Hepatocyte (in vitro differentiated cells): ENCODE data around the gene DNAH17. TPM values are rescaled to one million over a fixed set of nuclear protein-coding genes. Genes with fewer than 3 reads are reported as not detected.

ENCODE experiments used
- DNase-seq: peaks from one replicate; pipeline ENCODE4 v3.0.0-alpha.2; 2016; ENCODE audit warnings: low spot score
- H2AFZ ChIP-seq: fragments of 200-600 bp; sonication (generic); 2 replicates; pipeline ENCODE4 v1.6.0; 2016; ENCODE audit warnings: antibody characterized with exemption, mild to moderate bottlenecking
- H3K27ac ChIP-seq: fragments of 200-600 bp; sonication (generic); 2 replicates; pipeline ENCODE4 v1.5.1; 2016; ENCODE audit warnings: mild to moderate bottlenecking
- H3K27me3 ChIP-seq: fragments of 200-600 bp; sonication (generic); 2 replicates; pipeline ENCODE4 v1.6.1; 2016
- H3K36me3 ChIP-seq: fragments of 200-600 bp; sonication (generic); replicated peaks from 2 replicates; pipeline ENCODE4 v1.5.1; 2016; ENCODE audit warnings: low read depth; ENCODE audit not compliant: insufficient read depth
- H3K4me1 ChIP-seq: fragments of 200-600 bp; sonication (generic); 2 replicates; pipeline ENCODE4 v1.5.1; 2016; ENCODE audit warnings: mild to moderate bottlenecking, moderate library complexity; ENCODE audit not compliant: insufficient read depth
- H3K4me2 ChIP-seq: fragments of 200-600 bp; sonication (generic); 2 replicates; pipeline ENCODE4 v1.6.0; 2016
- H3K4me3 ChIP-seq: fragments of 200-600 bp; sonication (generic); 2 replicates; pipeline ENCODE4 v1.5.1; 2016; ENCODE audit warnings: mild to moderate bottlenecking
- H3K79me2 ChIP-seq: fragments of 200-600 bp; sonication (generic); 2 replicates; pipeline ENCODE4 v1.6.0; 2017; ENCODE audit warnings: mild to moderate bottlenecking
- H3K9me2 ChIP-seq: fragments of 200-600 bp; sonication (generic); replicated peaks from 2 replicates; pipeline ENCODE4 v1.6.0; 2017; ENCODE audit warnings: mild to moderate bottlenecking; ENCODE audit not compliant: insufficient read depth
- H3K9me3 ChIP-seq: fragments of 200-600 bp; sonication (generic); 2 replicates; pipeline ENCODE4 v1.5.1; 2016; ENCODE audit warnings: low read depth, mild to moderate bottlenecking
- H4K20me1 ChIP-seq: fragments of 200-600 bp; sonication (generic); 2 replicates; pipeline ENCODE4 v1.6.0; 2016; ENCODE audit warnings: mild to moderate bottlenecking; ENCODE audit not compliant: insufficient read depth, poor library complexity, severe bottlenecking
- CTCF ChIP-seq: fragments of 200-600 bp; sonication (generic); IDR thresholded peaks from 2 replicates; pipeline ENCODE4 v1.5.1; 2016; ENCODE audit warnings: antibody characterized with exemption, mild to moderate bottlenecking; ENCODE audit not compliant: poor library complexity
- EZH2 ChIP-seq: fragments of 200-600 bp; sonication (generic); IDR thresholded peaks from 2 replicates; pipeline ENCODE4 v1.6.1; 2016; ENCODE audit warnings: antibody characterized with exemption, mild to moderate bottlenecking, borderline replicate concordance
- EZH2phosphoT487 ChIP-seq: fragments of 200-600 bp; sonication (generic); IDR thresholded peaks from one replicate; pipeline ENCODE4 v1.6.1; 2018; ENCODE audit warnings: antibody characterized with exemption, mild to moderate bottlenecking, low read depth, moderate library complexity; ENCODE audit not compliant: unreplicated experiment, severe bottlenecking
- WGBS: methylation state at CpG from one replicate; pipeline ENCODE4 v1.1.6; 2016; ENCODE audit warnings: low lambda C conversion rate; ENCODE audit errors: missing lambda C conversion rate; 5-methylcytosine and 5-hydroxymethylcytosine counted together
- polyA plus RNA-seq: library from polyadenylated mRNA; unstranded; fragments of >200 nt; fragmentation: Nextera tagmentation; extraction: Ambion mirVana; gene quantifications from 2 replicates; pipeline ENCODE4 v1.2.1, GENCODE V29; 2016
- total RNA-seq: library from RNA; depleted of rRNA; stranded (reverse); fragments of >200 nt; gene quantifications from 2 replicates; pipeline ENCODE4 v1.2.3, GENCODE V29; 2014

DNAH17 gene
- total and polyA plus RNA-seq, 2 experiments from 2014 or later = 0.20 to 1.5 TPM

- WGBS = 87% methylated on average over 2 of the region's 2 CpGs
- Histone ChIP-seq H4K20me1 (no peaks in the 10 kb centered on the region), H3K4me1 (no peaks in the 10 kb centered on the region), H3K36me3 (no peaks in the 10 kb centered on the region), H2AFZ (no peak overlapping the region), H3K27ac (no peak overlapping the region), H3K9me3 (no peaks in the 10 kb centered on the region), H3K9me2 (no peaks in the 10 kb centered on the region), H3K4me2 (no peak overlapping the region), H3K27me3 (no peaks in the 10 kb centered on the region), H3K79me2 (no peaks in the 10 kb centered on the region), H3K4me3 (no peak overlapping the region)
- TF ChIP-seq EZH2phosphoT487 (no peak), EZH2 (no peak), CTCF (no peak)
- DNase-seq = no peak
These were observed 46.5 kb downstream of the DNAH17 start for GRCh38 chr17:78530675-78531074.

GRCh38 chr17:78529871-78530670, 47.1 kb downstream of the DNAH17 start:
- H3K4me1 ChIP-seq = no peaks in the 10 kb centered on the region
- H3K9me2 ChIP-seq = no peaks in the 10 kb centered on the region
- no peak overlapping the region for H2AFZ ChIP-seq
- H3K4me2 ChIP-seq = no peak overlapping the region
- no peaks in the 10 kb centered on the region for H3K27me3 ChIP-seq
- H3K4me3 ChIP-seq = no peak overlapping the region
- no peaks in the 10 kb centered on the region for H4K20me1 ChIP-seq
- no peak for TF ChIP-seq CTCF
- TF ChIP-seq EZH2 = no peak
- no peak for TF ChIP-seq EZH2phosphoT487
- no peaks in the 10 kb centered on the region for H3K36me3 ChIP-seq
- H3K27ac ChIP-seq = no peak overlapping the region
- no peak for DNase-seq
- no peaks in the 10 kb centered on the region for H3K79me2 ChIP-seq
- 95% methylated on average over 29 of the region's 29 CpGs for WGBS
- no peaks in the 10 kb centered on the region for H3K9me3 ChIP-seq

GRCh38 chr17:78529251-78529650, 47.9 kb downstream of the DNAH17 start:
- no peak overlapping the region for H3K4me2 ChIP-seq
- TF ChIP-seq EZH2phosphoT487 (no peak), EZH2 (no peak), CTCF (no peak)
- H2AFZ ChIP-seq = no peak overlapping the region

More at GRCh38 chr17:78529251-78529650, 47.9 kb downstream of the DNAH17 start:
- H3K9me3 ChIP-seq = no peaks in the 10 kb centered on the region
- H4K20me1 ChIP-seq = no peaks in the 10 kb centered on the region
- H3K36me3 ChIP-seq = no peaks in the 10 kb centered on the region
- no peak overlapping the region for H3K4me3 ChIP-seq
- H3K27me3 ChIP-seq = no peaks in the 10 kb centered on the region
- no peaks in the 10 kb centered on the region for H3K79me2 ChIP-seq
- H3K27ac ChIP-seq = no peak overlapping the region
- no peaks in the 10 kb centered on the region for H3K9me2 ChIP-seq
- WGBS = 93% methylated on average over 11 of the region's 11 CpGs
- DNase-seq = no peak
- H3K4me1 ChIP-seq = no peaks in the 10 kb centered on the region
